HUES64 (cell line): ENCODE measurements around the gene HPCAL1.

Experiments
- H3K27ac ChIP-seq: 2 replicates; pipeline ENCODE4 v1.7.0; 2013; ENCODE audit warnings: low read depth, low read length, inconsistent platforms
- H3K27me3 ChIP-seq: 2 replicates; pipeline ENCODE4 v1.6.1; 2013; ENCODE audit warnings: mild to moderate bottlenecking, low read length; ENCODE audit not compliant: insufficient read depth
- H3K36me3 ChIP-seq: 2 replicates; pipeline ENCODE4 v1.6.1; 2013; ENCODE audit warnings: mild to moderate bottlenecking, low read length; ENCODE audit not compliant: insufficient read depth
- H3K4me1 ChIP-seq: 2 replicates; pipeline ENCODE4 v1.6.1; 2013; ENCODE audit warnings: mild to moderate bottlenecking, low read length, moderate library complexity; ENCODE audit not compliant: insufficient read depth
- H3K4me3 ChIP-seq: 2 replicates; pipeline ENCODE4 v1.5.1; 2013; ENCODE audit warnings: mild to moderate bottlenecking, low read length, moderate library complexity
- H3K9ac ChIP-seq: 2 replicates; pipeline ENCODE4 v1.6.1; 2013; ENCODE audit warnings: mild to moderate bottlenecking, low read depth, low read length
- H3K9me3 ChIP-seq: 2 replicates; pipeline ENCODE4 v1.6.1; 2013; ENCODE audit warnings: low read depth, low read length; ENCODE audit not compliant: insufficient read depth
- WGBS: fragments of 150-250, 120-280 bp; methylation state at CpG from one replicate; pipeline ENCODE4 v1.1.7; 2013; ENCODE audit warnings: missing lambda C conversion rate; 5-methylcytosine and 5-hydroxymethylcytosine counted together

Gene HPCAL1

GRCh38 chr2:10305254-10305635, 2.5 kb downstream of the HPCAL1 start:
- H3K9me3 ChIP-seq = no peaks in the 10 kb centered on the region
- H3K36me3 ChIP-seq = no peaks in the 10 kb centered on the region
- peaks cover 48% of the 10 kb centered on the region for H3K27me3 ChIP-seq
- H3K4me3 ChIP-seq = no peak overlapping the region
- no peak overlapping the region for H3K27ac ChIP-seq
- peaks cover 11% of the 10 kb centered on the region for H3K4me1 ChIP-seq
- WGBS = 89% methylated on average over 4 of the region's 4 CpGs
- no peak overlapping the region for H3K9ac ChIP-seq

GRCh38 chr2:10305715-10306114, 3.0 kb downstream of the HPCAL1 start:
- Histone ChIP-seq H3K4me1 (peaks cover 11% of the 10 kb centered on the region), H3K36me3 (no peaks in the 10 kb centered on the region), H3K4me3 (no peak overlapping the region), H3K27me3 (peaks cover 48% of the 10 kb centered on the region), H3K9me3 (no peaks in the 10 kb centered on the region), H3K27ac (no peak overlapping the region), H3K9ac (no peak overlapping the region)
- 68% methylated on average over 10 of the region's 10 CpGs for WGBS

GRCh38 chr2:10306901-10307463, 4.3 kb downstream of the HPCAL1 start:
- Histone ChIP-seq H3K9ac (no peak overlapping the region), H3K36me3 (no peaks in the 10 kb centered on the region), H3K27me3 (peaks cover 48% of the 10 kb centered on the region), H3K9me3 (no peaks in the 10 kb centered on the region), H3K4me3 (no peak overlapping the region), H3K27ac (no peak overlapping the region), H3K4me1 (peaks cover 9% of the 10 kb centered on the region; the same call in 1 of the 2 replicates)
- WGBS = 92% methylated on average over 4 of the region's 4 CpGs

- H3K27me3 ChIP-seq = peaks cover 48% of the 10 kb centered on the region
- H3K9ac ChIP-seq = no peak overlapping the region
- WGBS = 86% methylated on average over 7 of the region's 7 CpGs
- H3K4me1 ChIP-seq = peaks cover 9% of the 10 kb centered on the region; the same call in 1 of the 2 replicates
- H3K4me3 ChIP-seq = no peak overlapping the region
- no peak overlapping the region for H3K27ac ChIP-seq
- H3K36me3 ChIP-seq = no peaks in the 10 kb centered on the region
- H3K9me3 ChIP-seq = no peaks in the 10 kb centered on the region
Observed at GRCh38 chr2:10307561-10308156, 5.0 kb downstream of the HPCAL1 start.

- no peak overlapping the region for H3K27ac ChIP-seq
- H3K9me3 ChIP-seq = no peaks in the 10 kb centered on the region
- H3K36me3 ChIP-seq = no peaks in the 10 kb centered on the region
- H3K9ac ChIP-seq = no peak overlapping the region
- 100% methylated on average over 2 of the region's 2 CpGs for WGBS
- H3K4me3 ChIP-seq = no peak overlapping the region
- H3K27me3 ChIP-seq = peaks cover 37% of the 10 kb centered on the region
- peaks cover 7% of the 10 kb centered on the region; the same call in 1 of the 2 replicates for H3K4me1 ChIP-seq
Observed at GRCh38 chr2:10308866-10309265, 6.2 kb downstream of the HPCAL1 start.

GRCh38 chr2:10309286-10309685, 6.6 kb downstream of the HPCAL1 start:
- Histone ChIP-seq H3K36me3 (no peaks in the 10 kb centered on the region), H3K4me1 (peaks cover 5% of the 10 kb centered on the region; the same call in 1 of the 2 replicates), H3K4me3 (no peak overlapping the region), H3K9ac (no peak overlapping the region), H3K27me3 (peaks cover 32% of the 10 kb centered on the region), H3K27ac (no peak overlapping the region), H3K9me3 (no peaks in the 10 kb centered on the region)
- 90% methylated on average over 3 of the region's 3 CpGs for WGBS

- H3K4me1 ChIP-seq = no peaks in the 10 kb centered on the region
- no peak overlapping the region for H3K4me3 ChIP-seq
- no peaks in the 10 kb centered on the region for H3K9me3 ChIP-seq
- no peak overlapping the region for H3K9ac ChIP-seq
- H3K27me3 ChIP-seq = peaks cover 21% of the 10 kb centered on the region
- H3K36me3 ChIP-seq = no peaks in the 10 kb centered on the region
- WGBS = 91% methylated on average over 14 of the region's 14 CpGs
- no peak overlapping the region for H3K27ac ChIP-seq
Observed at GRCh38 chr2:10310309-10310888, 7.7 kb downstream of the HPCAL1 start.

- 95% methylated on average over 4 of the region's 4 CpGs for WGBS
- Histone ChIP-seq H3K36me3 (no peaks in the 10 kb centered on the region), H3K4me1 (0 out of 2 replicates have a peak, but pooled peaks cover 5% of the 10 kb centered on the region), H3K27ac (no peak overlapping the region), H3K9me3 (no peaks in the 10 kb centered on the region), H3K27me3 (peaks cover 8% of the 10 kb centered on the region), H3K4me3 (no peak overlapping the region), H3K9ac (no peak overlapping the region)
Observed at GRCh38 chr2:10311736-10312135, 9.0 kb downstream of the HPCAL1 start.

- Histone ChIP-seq H3K27ac (no peak overlapping the region), H3K9me3 (no peaks in the 10 kb centered on the region), H3K4me1 (0 out of 2 replicates have a peak, but pooled peaks cover 5% of the 10 kb centered on the region), H3K4me3 (no peak overlapping the region), H3K27me3 (0 out of 2 replicates have a peak, but pooled peaks cover under 1% of the 10 kb centered on the region), H3K9ac (no peak overlapping the region), H3K36me3 (no peaks in the 10 kb centered on the region)
- WGBS = 95% methylated on average over 5 of the region's 5 CpGs
Observed at GRCh38 chr2:10312437-10312957, 9.8 kb downstream of the HPCAL1 start.

GRCh38 chr2:10316336-10316735, 13.6 kb downstream of the HPCAL1 start:
- Histone ChIP-seq H3K36me3 (no peaks in the 10 kb centered on the region), H3K9me3 (no peaks in the 10 kb centered on the region), H3K27ac (no peak overlapping the region), H3K4me1 (0 out of 2 replicates have a peak, but pooled peaks cover 5% of the 10 kb centered on the region), H3K4me3 (no peak overlapping the region), H3K9ac (no peak overlapping the region), H3K27me3 (no peaks in the 10 kb centered on the region)
- 91% methylated on average over 6 of the region's 6 CpGs for WGBS

GRCh38 chr2:10316860-10317259, 14.2 kb downstream of the HPCAL1 start:
- H3K27ac ChIP-seq = no peak overlapping the region
- H3K36me3 ChIP-seq = no peaks in the 10 kb centered on the region
- no peaks in the 10 kb centered on the region for H3K9me3 ChIP-seq
- WGBS = 93% methylated on average over 7 of the region's 7 CpGs
- H3K27me3 ChIP-seq = no peaks in the 10 kb centered on the region
- H3K4me3 ChIP-seq = no peak overlapping the region
- H3K9ac ChIP-seq = no peak overlapping the region
- H3K4me1 ChIP-seq = 0 out of 2 replicates have a peak, but pooled peaks cover 5% of the 10 kb centered on the region
